Activated CD4-positive, alpha-beta T cell treated with anti-CD3 and anti-CD28 coated beads for 24 hours (primary cell): ENCODE data around the gene UTF1.
"Not testable (repeated sequence)": the region's sequence is repeated elsewhere in the genome, so short reads cannot be mapped to it uniquely, and the experiment has no call there.

Experiments used
- DNase-seq, 2 donors: peaks; one replicate each; pipeline ENCODE4 v3.0.0-alpha.2; 2020; ENCODE audit warnings: low read depth in 2 of 2

The UTF1 gene

DNA sequence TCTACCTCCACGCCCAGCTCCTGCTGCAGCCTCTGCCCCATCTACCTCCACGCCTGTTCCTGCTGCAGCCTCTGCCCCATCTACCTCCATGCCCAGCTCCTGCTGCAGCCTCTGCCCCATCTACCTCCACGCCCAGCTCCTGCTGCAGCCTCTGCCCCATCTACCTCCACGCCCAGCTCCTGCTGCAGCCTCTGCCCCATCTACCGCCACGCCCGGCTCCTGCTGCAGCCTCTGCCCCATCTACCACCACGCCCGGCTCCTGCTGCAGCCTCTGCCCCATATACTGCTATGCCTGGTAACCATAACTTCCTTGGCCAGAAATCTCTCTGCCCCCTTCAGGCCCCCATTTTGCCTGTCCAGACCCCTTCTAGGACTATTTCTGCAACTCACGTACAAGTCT is 35.0 kb downstream of the UTF1 start:
- not testable (repeated sequence) for DNase-seq

DNA sequence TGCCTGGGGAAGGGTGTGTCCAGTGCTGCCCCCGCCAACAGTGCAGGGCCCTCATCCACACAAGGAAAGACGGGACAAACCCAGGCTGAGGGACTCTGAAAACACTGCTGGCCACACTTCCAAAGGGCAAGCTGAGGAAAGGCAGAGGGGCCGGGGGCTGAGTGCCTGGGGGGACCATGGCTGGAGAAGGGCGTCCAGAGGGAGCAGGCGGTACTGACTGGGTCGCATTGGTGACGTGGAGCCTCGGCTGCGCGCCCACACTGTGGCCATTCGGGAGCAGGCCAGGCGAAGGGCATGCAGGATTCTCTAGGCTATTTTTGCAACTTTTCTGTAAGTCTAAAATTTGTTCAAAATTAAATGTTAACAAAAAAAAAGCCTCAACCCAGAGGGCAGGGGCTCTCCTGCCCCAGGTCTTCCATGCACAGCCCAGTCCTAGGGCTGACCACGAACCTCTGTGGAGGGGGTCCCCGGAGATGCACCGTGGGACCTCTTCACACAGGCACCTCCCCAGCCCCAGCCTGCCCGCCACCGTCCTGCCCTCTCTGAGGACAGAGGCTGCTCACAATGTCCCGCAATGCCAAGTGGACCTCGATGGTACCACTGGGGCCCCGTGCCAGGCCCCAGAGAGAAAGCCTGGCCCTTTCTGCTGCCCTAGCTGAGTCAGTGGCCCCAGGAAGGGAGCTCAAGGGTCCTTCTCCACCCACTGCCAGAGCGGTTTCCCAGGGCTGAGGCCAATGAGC is 36.2 kb downstream of the UTF1 start:
- no peak for DNase-seq

DNA sequence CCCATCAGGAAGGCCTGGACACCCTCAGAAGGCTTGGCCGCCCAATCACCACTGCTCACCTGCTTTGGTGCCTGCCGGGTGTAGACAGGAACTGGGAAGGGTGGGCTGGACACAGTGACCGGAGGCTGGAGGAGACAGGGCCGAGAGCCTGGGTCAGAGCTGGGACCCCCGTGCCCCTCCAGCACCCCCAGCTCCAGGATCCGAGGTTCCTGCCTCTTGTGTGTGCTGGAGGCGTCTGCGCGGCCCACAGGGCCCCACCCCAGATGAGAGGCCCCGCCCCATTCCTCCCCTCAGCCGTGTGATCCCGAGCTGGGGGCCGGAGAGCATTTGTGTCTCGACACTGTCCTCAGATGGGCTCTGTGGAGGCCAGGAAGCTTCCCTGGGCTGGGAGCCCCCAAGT is 37.3 kb downstream of the UTF1 start:
- DNase-seq: no peak

- no peak for DNase-seq
Measured at GRCh38 chr10:133267829-133268228, 37.8 kb downstream of the UTF1 start.

DNA sequence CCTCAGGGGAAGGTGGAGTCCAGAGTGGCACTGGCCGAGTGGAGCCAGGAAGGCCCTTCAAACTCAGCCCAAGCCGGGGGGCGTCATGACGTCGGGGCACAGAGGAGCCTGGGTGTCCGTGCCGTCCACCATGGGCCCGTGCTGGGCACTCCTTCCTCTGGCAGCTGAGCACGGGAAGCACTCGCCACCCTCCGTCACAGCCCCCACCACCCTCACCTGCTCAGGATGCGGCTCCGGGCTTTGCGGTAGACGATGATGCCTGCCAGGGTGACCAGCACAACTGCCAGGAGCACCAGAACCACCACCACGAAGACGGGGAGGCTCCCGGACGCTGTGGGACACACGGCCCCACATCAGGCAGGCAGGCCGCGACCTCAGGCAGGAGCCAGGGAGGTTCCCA is 38.5 kb downstream of the UTF1 start:
- DNase-seq: no peak

DNA sequence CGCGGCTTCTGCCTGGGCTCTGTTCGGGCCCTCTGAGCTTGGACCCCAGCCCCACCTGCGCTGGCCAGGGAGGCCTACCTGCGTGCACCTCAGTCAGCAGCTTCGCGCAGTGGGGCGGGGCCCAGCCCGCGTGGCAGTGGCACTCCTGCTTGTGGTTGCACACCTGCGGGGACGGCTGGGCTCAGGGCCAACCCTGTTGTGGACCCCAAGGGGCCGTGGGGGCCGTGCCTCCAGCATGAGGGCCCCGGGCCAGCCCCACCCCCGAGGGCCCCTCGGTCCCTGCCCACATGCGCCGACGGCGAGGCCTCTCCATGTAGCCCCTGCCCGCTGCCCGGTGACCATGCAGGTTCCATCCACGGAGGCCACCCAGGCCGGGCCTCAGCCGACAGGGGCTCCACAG is 39.4 kb downstream of the UTF1 start:
- no peak for DNase-seq

- no peak for DNase-seq
Measured at GRCh38 chr10:133270204-133270603, 40.2 kb downstream of the UTF1 start.

DNA sequence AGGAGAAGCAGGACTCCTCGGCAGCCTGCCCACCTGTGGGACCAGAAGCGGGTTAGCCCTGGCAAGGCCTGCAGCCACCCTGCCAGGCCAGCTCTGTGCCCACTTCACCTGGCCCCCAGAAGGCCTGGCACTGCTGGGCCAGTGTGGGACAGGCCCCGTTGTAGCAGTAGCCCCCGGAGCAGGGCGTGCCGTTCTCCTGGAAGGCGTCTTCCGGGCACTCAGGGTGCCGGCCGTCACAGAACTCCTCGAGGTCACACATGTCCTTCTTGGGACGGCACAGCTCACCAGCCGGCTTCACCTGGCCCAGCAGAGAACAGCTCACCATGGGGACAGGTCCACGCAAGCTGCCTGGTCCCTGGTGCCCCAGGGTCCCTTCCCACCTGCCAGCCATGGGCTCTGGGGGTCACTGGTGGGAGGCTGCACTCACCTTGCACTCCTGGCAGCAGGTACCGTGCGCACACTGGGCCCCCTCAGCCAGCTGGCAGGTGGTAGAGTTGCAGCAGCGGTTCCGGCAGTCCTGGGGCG is 40.8 kb downstream of the UTF1 start:
- DNase-seq: no peak

GRCh38 chr10:133271521-133272300 is 41.7 kb downstream of the UTF1 start:
- DNase-seq: no peak

DNA sequence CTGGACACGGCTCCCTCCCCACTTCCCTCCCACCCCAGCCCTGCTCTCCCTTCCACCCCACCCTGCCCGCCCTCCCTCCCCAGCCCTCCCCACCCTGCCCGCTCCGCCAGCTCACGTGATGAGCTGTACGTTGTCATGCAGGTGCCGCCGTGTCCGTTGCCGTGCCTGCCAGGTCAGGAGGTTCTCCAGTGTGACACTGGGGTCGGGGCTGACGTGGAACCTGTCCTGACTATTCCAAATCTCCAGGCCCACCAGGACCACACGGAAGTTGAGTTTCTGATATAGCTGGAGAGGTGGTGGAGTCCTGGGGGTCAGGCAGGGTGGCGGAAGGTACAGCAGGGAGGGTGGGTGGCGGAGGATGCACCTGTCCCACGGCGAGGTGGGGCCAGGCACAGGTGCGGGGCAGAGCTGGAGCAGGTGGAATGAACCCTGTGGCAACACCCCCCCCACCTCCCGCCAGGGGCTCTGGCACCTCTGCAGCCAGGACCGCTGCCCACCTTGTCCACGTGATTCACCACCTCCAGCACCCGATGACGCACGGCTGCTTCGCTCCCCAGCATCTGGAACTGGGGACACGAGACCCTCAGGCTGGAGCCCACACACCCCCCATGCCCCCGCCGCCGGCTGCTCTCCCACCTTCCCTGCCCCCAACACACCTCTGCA is 42.4 kb downstream of the UTF1 start:
- no peak for DNase-seq

GRCh38 chr10:133272964-133273420 is 43.0 kb downstream of the UTF1 start:
- no peak for DNase-seq

- DNase-seq: no peak
Measured at GRCh38 chr10:133273534-133274143, 43.6 kb downstream of the UTF1 start.

DNA sequence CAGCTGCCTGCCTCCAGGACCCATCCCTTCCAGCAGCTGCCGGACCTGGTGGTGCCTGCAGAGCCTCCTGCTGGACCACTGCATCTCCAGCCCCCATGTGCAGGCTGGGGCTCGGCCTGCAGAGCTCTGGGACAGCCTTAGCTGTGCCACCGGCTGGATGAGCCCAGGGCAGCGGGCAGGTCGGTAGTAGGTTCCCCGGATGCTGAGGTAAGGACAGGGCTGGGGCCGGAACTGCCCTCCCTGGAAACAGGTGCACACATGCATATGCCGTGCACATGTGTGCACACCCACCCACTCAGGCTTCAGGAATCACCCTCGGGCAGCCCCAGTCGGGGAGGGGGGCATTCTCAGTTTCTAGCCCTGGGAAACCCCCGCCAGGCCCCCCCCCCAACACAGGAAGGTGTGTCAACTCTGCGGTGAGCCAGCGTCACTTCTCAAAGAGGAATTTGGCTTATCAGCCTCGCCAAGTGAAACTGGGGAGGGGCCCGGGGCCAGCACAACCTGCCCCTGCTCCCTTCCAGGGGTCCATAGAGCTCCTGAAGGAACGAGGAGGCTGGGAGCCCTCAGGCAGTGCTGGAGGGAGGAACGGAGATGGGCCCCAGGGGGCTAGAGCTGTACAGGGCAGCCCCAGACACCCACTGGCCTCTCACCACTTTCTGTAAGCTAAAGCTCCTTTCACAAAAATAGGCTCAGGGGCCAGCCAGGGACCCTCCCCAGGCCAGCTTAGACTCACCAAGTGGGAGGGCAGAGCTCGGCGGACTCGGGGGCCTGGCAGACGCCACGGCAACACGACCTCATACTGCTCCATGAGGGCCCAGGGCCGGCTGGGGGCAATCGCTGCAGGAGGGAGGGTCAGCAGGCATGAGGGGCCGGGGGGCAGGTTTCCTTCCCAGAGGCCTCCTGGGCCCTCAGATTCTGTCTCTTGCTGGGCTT is 45.0 kb downstream of the UTF1 start:
- peak; percentile 75 to 80 for DNase-seq

GRCh38 chr10:133275684-133276092 is 45.7 kb downstream of the UTF1 start:
- peak in 1 of 2 donors; percentile 41 for DNase-seq

GRCh38 chr10:133276100-133276434 is 46.0 kb downstream of the UTF1 start:
- DNase-seq: no peak

DNA sequence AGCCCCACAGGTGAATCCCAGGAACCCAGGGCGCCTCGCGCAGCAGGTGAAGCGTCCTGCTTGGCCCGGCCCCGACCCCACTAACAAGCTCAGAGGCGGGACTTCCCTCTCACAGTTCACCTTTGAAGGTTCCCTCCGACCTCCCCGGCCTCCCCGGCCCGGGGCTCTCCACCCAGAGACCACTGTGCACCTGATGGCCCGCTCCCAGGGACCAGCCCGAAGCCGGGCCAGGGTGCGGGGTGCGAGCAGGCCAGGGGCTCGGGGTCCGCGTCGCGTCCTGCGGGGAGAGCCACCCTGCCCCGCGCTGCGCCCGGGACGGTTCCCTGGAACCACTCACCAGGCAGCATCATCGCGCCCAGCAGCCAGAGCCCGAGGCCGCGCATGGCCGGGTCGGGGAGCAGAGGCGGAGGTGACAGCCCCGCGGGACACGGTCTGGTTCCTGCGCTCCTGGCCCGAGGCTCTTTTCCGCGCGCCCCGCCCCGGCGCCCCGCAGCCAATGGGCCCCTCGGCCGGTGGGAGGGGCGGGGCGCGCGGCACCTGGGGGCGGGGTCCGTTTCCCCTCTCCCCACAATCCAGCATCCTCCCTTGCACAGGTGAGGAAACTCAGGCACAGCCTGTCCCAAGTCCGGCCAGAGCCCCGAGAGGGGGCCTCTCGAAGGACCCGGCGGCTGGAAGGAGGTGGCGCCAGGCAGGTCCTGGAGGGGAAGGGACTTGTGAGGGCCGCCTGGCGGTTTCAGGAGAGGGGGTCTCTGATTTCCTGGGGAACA is 46.6 kb downstream of the UTF1 start, which contains the start of gene ADAM8:
Gene ADAM8 (minus strand): TSS at position 434 of the 767 bp plus-strand sequence. CDS start 51 bp downstream, at position 383.
- peak; percentile 47 to 67 for DNase-seq

DNA sequence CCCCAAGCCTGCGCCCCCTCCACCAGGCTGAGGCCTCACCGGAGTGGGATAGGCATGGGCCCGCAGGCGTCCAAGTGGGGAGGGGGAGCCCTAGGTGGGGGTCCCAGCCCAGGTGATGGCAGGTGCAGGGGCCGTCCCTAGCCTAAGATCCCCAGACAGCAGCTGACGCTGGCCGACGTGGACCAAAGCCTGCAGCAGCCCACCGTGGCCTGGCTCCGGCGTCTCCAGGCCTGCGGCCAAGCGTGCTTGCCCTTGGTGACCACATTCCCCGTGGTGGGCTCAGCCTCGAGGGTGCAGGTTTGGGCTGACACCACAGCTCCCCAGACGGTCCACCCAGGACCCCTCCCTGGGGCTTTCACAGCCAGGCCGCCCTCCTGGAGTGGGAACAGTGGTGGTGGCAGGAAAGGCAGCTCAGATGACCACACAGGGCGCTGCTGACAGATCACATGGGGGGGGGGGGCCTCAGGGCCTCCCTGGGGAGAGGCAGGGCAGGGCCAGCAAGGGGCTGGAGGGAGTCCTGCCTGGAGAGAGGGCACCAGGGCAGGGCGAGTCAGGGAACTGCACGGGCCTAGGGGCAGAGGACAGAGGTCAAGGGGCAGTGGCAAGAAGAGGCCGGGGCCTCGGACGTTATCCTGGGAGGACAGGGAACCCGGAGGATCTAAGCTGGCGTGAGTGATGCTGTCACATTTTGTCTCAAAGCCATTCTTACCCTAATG is 47.4 kb downstream of the UTF1 start:
- DNase-seq: no peak

GRCh38 chr10:133277993-133278576 is 48.1 kb downstream of the UTF1 start:
- no peak for DNase-seq
